Activated T-cell treated with anti-CD3 and anti-CD28 coated beads, Interleukin-2, amount 50 U/mL, for 1 hour (primary cell): ENCODE results near the gene PI4KA.

Source experiments
- DNase-seq: peaks from one replicate; pipeline ENCODE4 v3.0.0-alpha.2; 2020

The PI4KA gene

GRCh38 chr22:20815477-20816050, 43.0 kb downstream of the PI4KA start:
- no peak for DNase-seq

- no peak for DNase-seq
These were observed 44.3 kb downstream of the PI4KA start for GRCh38 chr22:20814221-20814808.

- DNase-seq: no peak
These were observed 45.6 kb downstream of the PI4KA start for GRCh38 chr22:20813056-20813455.

GRCh38 chr22:20811971-20812660, 46.5 kb downstream of the PI4KA start:
- DNase-seq: no peak

GRCh38 chr22:20811171-20811570, 47.4 kb downstream of the PI4KA start:
- no peak for DNase-seq

GRCh38 chr22:20810645-20811044, 48.0 kb downstream of the PI4KA start:
- DNase-seq: peak; percentile 31

GRCh38 chr22:20809538-20810185, 48.9 kb downstream of the PI4KA start:
- no peak for DNase-seq

- no peak for DNase-seq
These were observed 49.8 kb downstream of the PI4KA start for GRCh38 chr22:20808844-20809243.

GRCh38 chr22:20807315-20807752, 51.3 kb downstream of the PI4KA start:
- DNase-seq: no peak

DNA sequence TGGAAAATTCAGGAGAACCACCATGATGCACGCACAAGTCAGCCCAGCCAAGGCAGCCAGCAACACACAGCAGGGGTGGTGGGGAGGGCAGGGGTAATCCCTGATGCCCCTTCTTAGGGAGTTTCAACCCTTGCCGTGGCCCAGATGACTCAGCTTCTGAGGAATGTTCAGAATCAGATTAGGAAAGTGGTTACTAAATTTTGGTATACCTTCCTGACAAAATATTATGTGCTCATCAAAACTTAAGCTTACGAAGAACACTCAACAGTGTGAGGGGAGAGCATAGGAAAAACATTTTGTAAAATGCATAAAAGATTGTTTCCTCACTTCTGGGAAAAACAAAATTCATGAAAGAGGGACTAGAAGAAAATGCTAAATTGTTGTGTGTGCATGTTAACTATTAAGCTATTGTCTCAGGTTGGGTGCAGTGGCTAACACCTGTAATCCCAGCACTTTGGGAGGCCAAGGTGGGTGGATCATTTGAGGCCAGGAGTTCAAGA, 52.6 kb downstream of the PI4KA start:
- no peak for DNase-seq

- no peak for DNase-seq
These were observed 54.0 kb downstream of the PI4KA start for GRCh38 chr22:20804650-20805049.

- DNase-seq: peak; percentile 41
These were observed 54.8 kb downstream of the PI4KA start for GRCh38 chr22:20803696-20804324.

DNA sequence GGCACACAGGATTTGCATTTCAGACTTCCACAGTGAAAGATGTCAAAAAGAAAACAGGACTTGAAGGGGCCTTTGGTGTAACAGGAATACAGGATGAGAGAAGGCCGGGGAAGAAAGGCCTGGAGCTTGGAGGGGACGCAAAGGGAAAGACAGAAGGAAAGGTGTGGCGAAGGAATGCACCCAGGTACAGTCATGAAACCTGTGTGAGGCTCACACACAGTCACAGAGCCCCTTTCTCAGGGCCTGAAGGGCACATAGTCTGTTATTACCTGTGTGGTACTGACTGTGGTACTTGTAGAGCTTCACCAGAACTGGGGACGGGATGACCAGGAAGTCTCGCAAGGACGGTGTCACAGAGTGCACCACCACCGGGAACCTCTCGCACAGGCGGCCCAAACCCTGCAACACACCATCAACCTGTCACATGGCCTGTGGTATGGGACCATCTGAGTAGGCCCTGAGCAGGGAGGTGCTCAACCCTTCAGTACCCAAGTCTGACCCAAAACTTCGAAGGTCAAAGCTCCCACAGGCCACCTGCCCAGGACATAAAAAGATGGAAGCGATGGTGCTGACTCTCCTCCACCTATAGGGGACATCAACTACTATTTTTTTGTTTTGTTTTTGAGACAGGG, 55.6 kb downstream of the PI4KA start:
- DNase-seq: no peak

DNA sequence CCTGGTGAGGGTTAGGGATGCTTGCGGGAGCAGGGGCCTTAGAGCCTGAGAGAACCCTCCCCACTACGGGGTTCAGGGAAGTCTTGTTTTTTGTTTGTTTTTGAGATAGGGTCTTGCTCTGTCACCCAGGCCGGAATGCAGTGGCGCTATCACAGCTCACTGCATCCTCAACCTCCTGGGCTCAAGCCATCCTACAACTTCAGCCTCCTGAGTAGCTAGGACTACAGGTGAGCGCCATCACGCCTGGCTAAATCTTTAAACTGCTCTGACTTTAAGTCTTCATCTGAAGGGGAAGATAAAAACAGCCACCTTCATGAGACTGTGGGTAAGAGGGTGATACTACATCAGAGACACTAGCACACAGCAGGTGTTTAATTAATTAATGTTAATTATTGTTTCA, 56.2 kb downstream of the PI4KA start:
- no peak for DNase-seq

DNA sequence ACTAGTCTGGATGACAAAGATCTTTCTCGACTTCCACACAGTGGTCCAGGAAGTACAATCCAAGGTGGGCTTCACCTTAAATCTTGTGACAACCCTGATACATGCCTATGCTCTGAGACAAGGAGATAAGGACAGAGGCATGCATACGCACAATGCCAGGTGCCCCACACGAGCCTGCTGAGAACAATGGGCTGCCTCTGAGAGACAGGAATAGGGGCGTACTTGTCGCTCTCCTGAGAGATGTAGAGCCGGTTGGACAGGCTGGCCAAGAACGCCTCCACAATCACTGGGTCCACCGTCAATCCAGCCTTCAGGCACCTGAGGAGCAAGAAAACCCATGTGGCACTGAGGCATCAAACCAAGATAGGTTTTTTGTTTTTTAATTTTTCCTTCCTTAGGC, 59.2 kb downstream of the PI4KA start:
- DNase-seq: no peak

DNA sequence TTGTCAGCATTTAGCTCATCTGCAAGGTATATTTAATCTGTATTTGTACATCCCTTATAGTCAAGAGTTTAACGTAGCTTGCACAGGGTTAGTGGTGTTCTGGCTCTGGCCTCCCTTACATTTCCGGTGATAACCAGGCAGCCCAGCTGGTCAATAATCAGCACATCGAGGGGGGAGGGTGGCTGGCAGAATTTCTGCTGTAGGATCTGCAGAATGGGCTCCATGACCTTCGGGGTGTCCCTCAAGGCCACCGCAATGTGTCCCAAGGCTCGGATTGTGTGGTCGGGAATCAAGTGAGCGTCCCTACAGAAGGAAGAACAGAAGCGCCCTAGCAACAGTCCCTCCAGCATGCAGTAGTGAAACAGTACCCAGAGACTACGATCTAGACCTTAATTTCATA, 59.6 kb downstream of the PI4KA start:
- DNase-seq: no peak

GRCh38 chr22:20798218-20798617, 60.4 kb downstream of the PI4KA start:
- DNase-seq: no peak

GRCh38 chr22:20796731-20797130, 61.9 kb downstream of the PI4KA start:
- DNase-seq: no peak

DNA sequence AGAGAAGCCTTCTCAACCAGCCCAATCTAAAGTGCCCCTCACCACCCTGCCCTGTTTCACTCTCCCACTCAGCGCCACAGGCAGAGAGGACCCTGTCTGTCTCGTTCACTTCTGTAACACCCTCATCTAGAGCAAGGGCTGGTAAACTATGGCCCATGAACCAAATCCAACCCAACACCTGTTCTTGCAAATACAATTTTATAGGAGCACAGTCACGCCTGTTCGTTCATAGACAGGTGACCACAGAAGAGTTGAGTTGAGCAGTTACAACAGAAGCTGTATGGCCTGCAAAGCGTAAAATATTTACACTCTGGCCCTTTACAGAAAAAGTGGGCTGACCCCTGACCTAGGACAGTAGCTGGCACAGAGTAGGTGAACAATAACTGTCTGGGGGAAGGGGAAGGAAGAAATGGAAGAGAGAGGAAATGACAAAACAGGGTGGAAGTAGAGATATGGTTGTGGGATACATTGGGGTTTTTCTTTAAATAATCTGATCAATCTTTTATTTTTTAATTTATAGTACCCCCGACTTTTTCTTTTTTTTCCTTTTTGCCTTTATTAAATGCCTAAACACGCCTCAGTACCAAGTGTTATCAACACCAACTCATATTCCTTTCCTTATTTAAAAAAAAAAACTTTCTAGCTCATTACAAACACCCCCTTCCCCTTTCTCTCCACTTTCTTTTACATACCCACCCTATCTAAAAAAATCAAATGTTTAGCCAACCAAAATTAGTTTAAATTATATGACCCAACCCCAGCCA, 63.8 kb downstream of the PI4KA start:
- no peak for DNase-seq

DNA sequence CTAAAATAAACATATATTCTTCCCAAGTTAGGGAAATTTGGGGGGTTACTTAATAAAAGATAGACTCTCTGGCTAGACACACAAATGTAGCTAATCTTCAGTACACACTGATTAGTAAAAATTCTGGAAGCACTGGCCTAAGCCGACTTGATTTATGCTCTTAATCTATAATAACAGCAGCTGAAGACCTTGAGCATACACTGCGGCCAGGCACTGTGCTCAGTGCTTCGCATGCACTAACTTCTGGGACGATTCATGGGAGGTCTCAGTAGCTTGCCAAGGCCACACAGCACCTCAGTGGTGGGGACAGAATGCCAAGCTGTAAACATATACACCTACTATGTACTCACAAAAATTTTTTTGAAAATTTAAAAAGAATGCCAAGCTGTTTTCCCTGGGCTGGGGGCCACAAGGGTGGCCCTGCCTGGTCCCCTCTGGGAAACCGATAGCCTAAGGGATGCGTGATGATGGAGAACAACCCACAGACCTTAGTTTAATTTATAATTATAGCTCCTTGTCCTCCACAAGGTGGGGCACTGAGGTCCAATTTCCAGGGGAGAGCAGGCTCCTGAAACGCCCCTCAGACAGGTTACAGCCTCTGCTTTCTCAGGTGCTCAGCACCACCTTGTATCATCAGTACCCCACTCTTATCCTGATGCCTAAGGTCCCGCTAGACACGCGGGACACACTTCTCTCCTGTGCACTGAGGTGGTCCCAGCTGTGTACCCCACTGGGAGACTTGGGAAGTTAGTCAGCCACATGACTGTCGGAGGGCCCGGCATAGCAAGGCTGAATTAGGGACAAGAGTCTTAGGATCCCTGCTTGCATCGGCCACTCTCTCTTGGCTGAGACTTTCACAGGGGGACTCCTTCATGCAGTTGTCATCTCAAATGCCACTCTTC, 64.6 kb downstream of the PI4KA start:
- DNase-seq: no peak
